Measurements from ENCODE around the gene MAML2.

DNA sequence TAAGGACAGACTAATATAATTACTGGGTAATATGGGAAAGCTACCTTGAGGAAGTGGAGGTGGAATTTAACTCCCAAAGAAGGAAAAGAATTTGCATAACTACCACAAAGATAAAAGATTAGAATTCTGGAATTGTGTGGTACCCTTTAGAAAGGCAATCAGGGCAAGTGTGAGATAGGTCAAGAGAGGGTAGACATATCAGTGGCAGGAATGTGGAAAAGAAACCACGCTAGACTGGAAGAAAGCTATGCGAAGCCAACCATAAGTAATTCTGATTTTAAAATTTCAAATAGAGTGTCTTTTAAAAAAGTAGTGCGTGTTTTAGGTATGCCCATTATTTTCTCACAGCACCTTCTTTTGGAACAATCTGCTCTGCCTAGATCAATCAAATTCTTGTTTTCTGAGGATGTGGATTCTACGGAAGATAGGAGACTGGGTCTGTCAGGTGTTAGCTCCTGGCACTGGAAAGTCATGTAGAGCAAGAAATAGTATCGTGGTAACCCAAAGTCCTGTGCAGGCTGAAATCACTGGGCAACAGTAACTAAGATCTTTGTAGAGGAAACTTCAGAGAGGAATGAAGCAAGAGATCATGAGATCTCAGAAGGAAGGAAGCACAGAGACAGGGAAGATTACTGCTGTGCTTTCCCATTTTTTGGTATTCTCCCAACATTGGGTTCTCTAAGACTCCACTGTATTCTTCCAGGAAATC is 307.8 kb downstream of the MAML2 start:
- TF ChIP-seq GATA2 (IDR thresholded peaks at IDR 0.05; ENCODE audit: low read depth, low read length), result no peak
- TF ChIP-seq GATA3 (IDR thresholded peaks at IDR 0.05; ENCODE audit: low read depth, low read length), result no peak
